CD4-positive, alpha-beta T cell (primary cell): ENCODE results near the gene GHR. TPM values are rescaled to one million over a fixed set of nuclear protein-coding genes. Genes with fewer than 3 reads are reported as not detected.

Experiments used
- ATAC-seq: fragments of 200-7000 bp; cut with Tn5 transposase; one replicate; pipeline ENCODE4 v1.10.0; 2022; ENCODE audit warnings: mild to moderate bottlenecking; ENCODE audit not compliant: poor library complexity
- CTCF ChIA-PET: fragments of 350-600 bp; sonication (Branson Sonifier 250); formaldehyde crosslinking; loops from one replicate; lab custom pipeline; 2021; ENCODE audit warnings: antibody characterized with exemption, inconsistent platforms; lab: Charles Lee
- POLR2A ChIA-PET: fragments of 350-600 bp; sonication (Branson Sonifier 250); formaldehyde crosslinking; loops from one replicate; lab custom pipeline; 2021; ENCODE audit warnings: antibody characterized with exemption, inconsistent platforms; lab: Charles Lee
- DNase-seq, 14 experiments: peaks; one replicate each; pipeline ENCODE4 v3.0.0-alpha.2; 2013 to 2020; ENCODE audit warnings: mixed read lengths in 2 of 14
- H3K27ac ChIP-seq, 2 donors: one replicate each; pipeline versions ENCODE4 v1.5.1 to v1.7.0; 2013; ENCODE audit warnings: low read length in 2 of 2, low read depth in 1 of 2, mild to moderate bottlenecking in 1 of 2
- H3K27me3 ChIP-seq, 2 experiments: 1 replicate in 1 of 2; 2 replicates in 1 of 2; pipeline versions ENCODE4 v1.6.1 to v1.7.0; 2013; ENCODE audit warnings: low read length in 2 of 2, control low read depth in 1 of 2, mild to moderate bottlenecking in 1 of 2, moderate library complexity in 1 of 2; ENCODE audit not compliant: insufficient read depth in 2 of 2, control insufficient read depth in 1 of 2
- H3K36me3 ChIP-seq: one replicate; pipeline ENCODE4 v1.6.1; 2013; ENCODE audit warnings: low read length, control low read depth; ENCODE audit not compliant: insufficient read depth
- H3K4me1 ChIP-seq: one replicate; pipeline ENCODE4 v1.6.1; 2013; ENCODE audit warnings: low read length, control low read depth; ENCODE audit not compliant: insufficient read depth
- H3K4me3 ChIP-seq: one replicate; pipeline ENCODE4 v1.5.1; 2013; ENCODE audit warnings: mild to moderate bottlenecking, low read length, moderate library complexity
- H3K9me3 ChIP-seq, 2 experiments: 1 replicate in 1 of 2; 2 replicates in 1 of 2; pipeline versions ENCODE4 v1.6.1 to v1.7.0; 2013; ENCODE audit warnings: low read length in 2 of 2, mild to moderate bottlenecking in 2 of 2, control low read depth in 1 of 2, moderate library complexity in 1 of 2; ENCODE audit not compliant: control insufficient read depth in 1 of 2, insufficient read depth in 1 of 2
- H3K27ac Mint-ChIP-seq: one replicate; pipeline ENCODE4 v1.8.0; 2020; ENCODE audit warnings: mixed read lengths
- H3K27me3 Mint-ChIP-seq: one replicate; pipeline ENCODE4 v1.8.0; 2021; ENCODE audit warnings: mixed read lengths
- H3K36me3 Mint-ChIP-seq: one replicate; pipeline ENCODE4 v1.8.0; 2021; ENCODE audit warnings: low read depth, mixed read lengths
- H3K4me1 Mint-ChIP-seq: one replicate; pipeline ENCODE4 v1.8.0; 2021; ENCODE audit warnings: low read depth, mixed read lengths
- H3K4me3 Mint-ChIP-seq: one replicate; pipeline ENCODE4 v1.8.0; 2020; ENCODE audit warnings: mild to moderate bottlenecking, mixed read lengths
- H3K9me3 Mint-ChIP-seq: one replicate; pipeline ENCODE4 v1.8.0; 2020; ENCODE audit warnings: mixed read lengths
- intact Hi-C, 2 experiments: fragments of 100-400 bp; cut with DNase I in 1 of 2; cut with micrococcal nuclease in 1 of 2; formaldehyde crosslinking; loops; one replicate each; pipeline versions ENCODE4 v1.15.1 to v1.9.0; 2023 to 2025; cut with DNase I, micrococcal nuclease
- total RNA-seq, 174 experiments: library from RNA in 2 of 174; stranded (reverse) in 2 of 174; gene quantifications; one replicate each; pipeline ENCODE4 v1.2.3 and lab custom pipeline; 2021 to 2026
- TF ChIP-seq, protein P1 (sequence below): fragments of 200-600 bp; IDR thresholded peaks from one replicate; pipeline ENCODE4 v1.8.0; 2022; ENCODE audit warnings: antibody characterized with exemption, mild to moderate bottlenecking

Gene GHR
- total RNA-seq, 2 experiments from 2014 or later = not detected

DNA sequence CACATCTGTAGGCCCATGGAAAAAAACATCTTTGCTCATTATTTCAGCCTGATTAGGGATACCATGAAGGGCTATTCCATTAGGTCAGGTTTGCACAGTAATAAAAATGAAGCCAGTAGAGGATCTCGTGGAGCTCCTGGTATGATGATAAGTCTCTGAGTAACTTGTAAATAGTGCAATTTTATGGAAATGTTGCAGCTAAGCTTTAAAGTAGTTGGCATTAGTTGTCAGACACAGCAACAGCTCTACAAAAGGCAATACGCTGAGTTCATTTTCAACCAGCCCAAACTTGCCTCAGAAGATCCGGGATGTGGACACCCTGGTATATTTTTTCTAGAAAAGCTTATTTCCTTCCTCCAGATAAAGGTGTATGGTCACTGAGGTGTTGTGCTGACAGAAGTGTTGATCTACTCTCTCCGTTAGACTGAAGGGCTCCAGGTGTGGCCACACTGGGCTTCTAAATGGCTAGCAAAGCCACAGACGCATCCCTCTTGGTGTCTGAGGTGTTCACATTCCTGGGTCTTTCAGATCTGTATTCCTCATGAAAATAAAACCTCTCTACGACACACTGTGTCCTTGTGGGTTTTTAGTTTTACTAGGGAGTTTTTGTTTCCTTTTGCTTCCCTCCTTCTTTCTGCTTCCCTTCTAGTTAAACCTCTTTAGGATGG is 141.6 kb downstream of the GHR start:
- no peak for DNase-seq
- Mint-ChIP-seq H3K4me3 (no peak overlapping the region), H3K4me1 (no peaks in the 10 kb centered on the region), H3K36me3 (no peaks in the 10 kb centered on the region), H3K9me3 (no peaks in the 10 kb centered on the region), H3K27ac (no peak overlapping the region), H3K27me3 (peaks cover 22% of the 10 kb centered on the region)
- no peaks in the 10 kb centered on the region for H3K4me1 ChIP-seq
- H3K9me3 ChIP-seq = no peaks in the 10 kb centered on the region
- ChIA-PET POLR2A (no interaction called here), CTCF (no interaction called here)
- no peak overlapping the region for H3K4me3 ChIP-seq
- intact Hi-C loops = no loop called here
- no peak overlapping the region for H3K27ac ChIP-seq
- TF ChIP-seq, protein P1, sequence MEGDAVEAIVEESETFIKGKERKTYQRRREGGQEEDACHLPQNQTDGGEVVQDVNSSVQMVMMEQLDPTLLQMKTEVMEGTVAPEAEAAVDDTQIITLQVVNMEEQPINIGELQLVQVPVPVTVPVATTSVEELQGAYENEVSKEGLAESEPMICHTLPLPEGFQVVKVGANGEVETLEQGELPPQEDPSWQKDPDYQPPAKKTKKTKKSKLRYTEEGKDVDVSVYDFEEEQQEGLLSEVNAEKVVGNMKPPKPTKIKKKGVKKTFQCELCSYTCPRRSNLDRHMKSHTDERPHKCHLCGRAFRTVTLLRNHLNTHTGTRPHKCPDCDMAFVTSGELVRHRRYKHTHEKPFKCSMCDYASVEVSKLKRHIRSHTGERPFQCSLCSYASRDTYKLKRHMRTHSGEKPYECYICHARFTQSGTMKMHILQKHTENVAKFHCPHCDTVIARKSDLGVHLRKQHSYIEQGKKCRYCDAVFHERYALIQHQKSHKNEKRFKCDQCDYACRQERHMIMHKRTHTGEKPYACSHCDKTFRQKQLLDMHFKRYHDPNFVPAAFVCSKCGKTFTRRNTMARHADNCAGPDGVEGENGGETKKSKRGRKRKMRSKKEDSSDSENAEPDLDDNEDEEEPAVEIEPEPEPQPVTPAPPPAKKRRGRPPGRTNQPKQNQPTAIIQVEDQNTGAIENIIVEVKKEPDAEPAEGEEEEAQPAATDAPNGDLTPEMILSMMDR = no peak
- ATAC-seq = no peak
- no peaks in the 10 kb centered on the region for H3K27me3 ChIP-seq
- no peaks in the 10 kb centered on the region for H3K36me3 ChIP-seq

DNA sequence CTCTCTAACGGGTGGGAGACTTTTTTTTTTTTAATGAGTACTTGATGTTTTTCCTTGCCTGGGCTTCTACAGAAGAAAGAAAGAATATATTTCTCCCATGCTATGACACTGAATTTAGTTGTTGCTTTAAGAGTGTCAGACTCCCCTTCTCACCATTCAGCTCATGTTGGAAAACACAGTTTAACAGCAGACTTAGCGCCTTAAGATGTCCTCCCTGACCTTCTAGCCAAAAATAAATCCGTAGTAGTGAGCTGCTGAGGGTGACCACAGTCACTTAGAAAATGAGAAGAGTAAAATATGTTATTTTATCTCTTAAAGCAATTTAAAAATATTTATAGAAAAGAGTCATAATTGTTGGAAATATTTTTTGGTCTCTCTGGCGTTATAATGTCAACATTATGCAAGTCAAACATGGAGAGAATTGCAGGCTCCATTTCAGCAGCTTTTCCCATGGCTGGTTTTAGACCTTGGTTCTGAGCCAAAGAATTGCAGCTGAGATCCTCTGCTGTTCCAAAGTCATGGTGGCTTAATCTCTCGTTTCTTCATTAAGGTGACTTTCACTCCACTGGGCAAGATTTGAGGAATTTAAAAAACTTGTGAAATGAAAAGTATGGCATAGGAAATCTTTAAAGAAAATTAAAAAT is 143.5 kb downstream of the GHR start:
- peaks cover 22% of the 10 kb centered on the region for H3K27me3 Mint-ChIP-seq
- H3K27ac ChIP-seq = no peak overlapping the region
- H3K36me3 ChIP-seq = no peaks in the 10 kb centered on the region
- H3K4me1 Mint-ChIP-seq = no peaks in the 10 kb centered on the region
- H3K9me3 ChIP-seq = no peaks in the 10 kb centered on the region
- ATAC-seq (no peak), DNase-seq (no peak)
- ChIA-PET CTCF (no interaction called here), POLR2A (no interaction called here)
- no peaks in the 10 kb centered on the region for H3K27me3 ChIP-seq
- no peak overlapping the region for H3K27ac Mint-ChIP-seq
- TF ChIP-seq, protein P1 = no peak
- intact Hi-C loops = no loop called here
- H3K36me3 Mint-ChIP-seq = no peaks in the 10 kb centered on the region
- no peaks in the 10 kb centered on the region for H3K9me3 Mint-ChIP-seq
- H3K4me3 ChIP-seq = no peak overlapping the region
- H3K4me1 ChIP-seq = no peaks in the 10 kb centered on the region
- no peak overlapping the region for H3K4me3 Mint-ChIP-seq

DNA sequence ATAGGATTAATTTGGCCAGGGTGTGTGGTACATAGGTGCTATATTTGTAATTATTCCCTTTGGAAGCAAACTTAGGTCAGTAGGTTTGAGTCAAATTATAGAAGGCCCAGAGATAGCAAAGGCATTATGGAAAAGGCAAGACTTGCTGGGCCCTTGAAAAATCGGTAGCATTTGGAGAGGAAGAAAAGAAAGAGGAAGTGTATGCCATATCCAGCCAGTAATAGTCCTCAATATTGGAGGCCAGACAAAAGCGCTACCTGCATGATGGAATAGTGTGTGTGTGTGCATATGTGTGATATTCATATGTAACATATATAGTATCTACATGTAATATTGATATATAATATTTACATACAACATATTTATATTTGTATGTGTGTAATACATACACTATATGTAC is 146.1 kb downstream of the GHR start:
- ChIA-PET CTCF (no interaction called here), POLR2A (no interaction called here)
- no peak overlapping the region for H3K27ac ChIP-seq
- TF ChIP-seq, protein P1 = no peak
- intact Hi-C loops = no loop called here
- ATAC-seq (no peak), DNase-seq (no peak)
- no peak overlapping the region for H3K4me3 Mint-ChIP-seq
- no peaks in the 10 kb centered on the region for H3K4me1 ChIP-seq
- H3K9me3 Mint-ChIP-seq = no peaks in the 10 kb centered on the region
- H3K27me3 ChIP-seq = no peaks in the 10 kb centered on the region
- H3K27ac Mint-ChIP-seq = no peak overlapping the region
- no peak overlapping the region for H3K4me3 ChIP-seq
- H3K9me3 ChIP-seq = no peaks in the 10 kb centered on the region
- H3K27me3 Mint-ChIP-seq = peaks cover 31% of the 10 kb centered on the region
- no peaks in the 10 kb centered on the region for H3K36me3 Mint-ChIP-seq
- no peaks in the 10 kb centered on the region for H3K36me3 ChIP-seq
- no peaks in the 10 kb centered on the region for H3K4me1 Mint-ChIP-seq
